HG03103 (cell line): ENCODE data around the gene VANGL1.

Experiments
- ATAC-seq: cut with Tn5 transposase; IDR thresholded peaks from one replicate; pipeline ENCODE4 v1.9.1; 2021; ENCODE audit warnings: low read depth; ENCODE audit not compliant: unreplicated experiment

Gene VANGL1

DNA sequence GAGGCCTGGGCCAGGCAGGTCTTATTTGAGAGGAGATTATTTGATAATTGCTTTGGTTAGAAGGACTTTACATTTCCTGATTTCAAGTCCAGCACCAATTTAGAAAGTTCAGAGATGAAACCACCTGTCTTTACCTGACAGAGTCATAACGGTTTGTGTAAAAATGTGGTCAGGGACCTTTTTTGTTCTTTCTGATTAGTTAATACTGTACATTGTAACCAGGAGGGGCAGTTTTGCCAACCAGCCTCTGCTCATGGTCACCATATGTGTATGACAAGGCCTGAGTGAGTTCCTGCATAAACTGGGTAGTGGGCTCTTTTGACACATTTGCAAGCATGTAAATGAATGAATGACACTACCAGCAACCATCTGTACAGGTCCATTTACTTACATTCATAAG lies 55.8 kb downstream of the VANGL1 start:
- ATAC-seq: no peak

DNA sequence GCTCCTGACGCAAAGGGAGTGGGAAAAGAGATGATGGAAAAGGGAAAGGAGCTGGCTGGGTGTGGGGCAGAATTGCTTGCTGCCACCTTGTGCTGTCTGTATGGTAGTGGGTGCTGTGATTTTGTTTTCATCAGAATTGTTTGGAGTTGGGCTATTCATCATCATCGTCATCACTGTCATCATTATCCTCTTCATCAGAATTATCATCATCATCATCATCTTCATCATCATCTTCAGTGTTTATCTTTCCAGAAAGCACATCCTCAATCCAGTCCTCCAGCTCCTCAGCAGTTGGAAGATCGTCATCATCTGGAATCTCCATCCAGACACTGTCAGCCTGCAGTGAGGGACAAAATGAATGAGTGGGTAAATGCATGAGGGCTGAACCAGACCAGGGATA lies 59.3 kb downstream of the VANGL1 start:
- no peak for ATAC-seq

GRCh38 chr1:115702959-115703358 lies 61.2 kb downstream of the VANGL1 start:
- ATAC-seq: no peak

- ATAC-seq: no peak
Observed at GRCh38 chr1:115705085-115705951, 63.5 kb downstream of the VANGL1 start.

GRCh38 chr1:115705963-115706362 lies 64.2 kb downstream of the VANGL1 start:
- no peak for ATAC-seq

- ATAC-seq: no peak
Observed at GRCh38 chr1:115706587-115707425, 65.0 kb downstream of the VANGL1 start.

DNA sequence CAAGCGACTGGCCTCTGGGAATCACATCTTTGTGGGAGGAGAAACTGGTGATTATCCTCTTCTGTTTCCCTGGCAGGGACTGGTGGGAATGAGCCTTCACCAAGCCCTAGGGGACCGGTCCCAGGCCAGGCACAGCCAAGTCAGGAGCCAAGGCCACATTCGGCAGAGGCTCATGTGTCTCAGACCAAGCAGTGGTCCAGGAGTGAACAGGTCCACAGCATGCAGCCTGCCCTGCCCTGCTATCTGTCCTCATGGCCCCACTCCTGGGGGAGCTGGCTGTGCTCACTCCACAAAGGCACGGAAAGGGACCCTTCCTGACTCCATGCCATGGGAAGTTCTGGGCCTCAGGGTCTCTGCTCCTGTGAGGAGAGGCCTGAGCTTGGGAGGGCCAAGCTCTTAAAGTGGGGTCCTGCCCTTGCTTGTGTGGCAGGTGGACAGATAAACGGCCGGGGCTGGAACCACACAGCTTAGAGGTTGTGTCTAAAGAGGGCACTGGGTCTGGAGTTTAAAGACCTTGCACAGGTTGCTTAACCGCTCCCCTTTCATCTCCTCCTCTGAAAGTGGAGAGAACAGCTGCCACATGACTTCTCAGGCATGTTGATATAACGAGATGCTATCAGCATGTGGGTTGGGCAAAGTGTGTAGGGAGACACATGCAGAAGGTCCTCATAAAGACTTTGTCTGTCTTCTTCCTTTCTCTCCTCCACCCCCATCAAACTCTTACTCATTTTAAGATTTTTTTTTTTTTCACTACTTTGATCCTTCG lies 69.3 kb downstream of the VANGL1 start:
- ATAC-seq: no peak

- ATAC-seq: no peak
Observed at GRCh38 chr1:115712911-115713609, 71.3 kb downstream of the VANGL1 start.

- ATAC-seq: no peak
Observed at GRCh38 chr1:115713906-115714305, 72.1 kb downstream of the VANGL1 start.

DNA sequence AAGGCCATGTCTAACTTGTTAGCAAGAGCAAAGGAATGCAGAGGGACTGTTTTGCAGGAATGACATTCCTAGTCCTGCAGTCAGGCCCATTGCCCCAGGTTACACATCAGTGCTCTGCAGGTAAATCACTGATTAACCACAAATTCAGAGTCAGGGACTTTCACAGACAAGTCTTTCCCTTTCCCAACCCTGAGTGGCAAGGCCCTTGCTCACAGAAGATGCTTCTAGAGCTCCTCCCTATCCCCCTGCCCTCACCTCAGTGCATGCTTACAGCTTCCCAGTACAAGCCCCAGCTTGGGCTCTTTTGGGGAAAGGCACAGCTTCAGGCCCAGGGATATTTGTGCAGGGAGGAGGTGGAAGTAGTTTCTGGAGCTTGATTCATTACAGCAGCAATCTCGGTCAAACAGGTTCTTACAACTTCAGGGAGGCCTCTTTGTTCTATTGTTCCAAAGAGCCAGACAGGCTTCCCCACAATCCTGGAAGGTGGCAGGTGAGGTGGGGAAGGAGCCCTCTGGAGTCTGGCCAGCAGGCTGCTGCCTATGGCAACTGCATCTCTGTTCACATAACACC lies 72.9 kb downstream of the VANGL1 start:
- ATAC-seq: no peak

DNA sequence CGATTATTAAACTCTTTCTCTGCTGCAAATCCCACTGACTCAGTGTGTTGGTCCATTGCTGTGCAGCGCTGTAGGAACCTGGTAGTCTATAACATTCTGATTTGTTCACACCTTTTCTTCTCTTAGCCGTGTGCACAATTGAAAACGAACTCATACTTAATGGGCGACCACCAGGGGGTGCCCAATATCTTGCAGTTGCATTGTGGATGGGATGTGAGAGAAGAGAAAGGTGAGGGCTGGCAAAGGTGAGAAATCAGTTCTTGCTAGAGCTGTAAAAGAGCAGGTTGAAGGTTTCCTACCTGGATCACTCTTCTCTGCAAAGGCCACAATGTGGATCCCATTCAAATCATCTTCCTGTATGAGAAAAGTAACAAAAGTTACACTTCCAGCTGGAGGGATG lies 75.8 kb downstream of the VANGL1 start:
- ATAC-seq: no peak

- no peak for ATAC-seq
Observed at GRCh38 chr1:115718011-115718754, 76.4 kb downstream of the VANGL1 start.

DNA sequence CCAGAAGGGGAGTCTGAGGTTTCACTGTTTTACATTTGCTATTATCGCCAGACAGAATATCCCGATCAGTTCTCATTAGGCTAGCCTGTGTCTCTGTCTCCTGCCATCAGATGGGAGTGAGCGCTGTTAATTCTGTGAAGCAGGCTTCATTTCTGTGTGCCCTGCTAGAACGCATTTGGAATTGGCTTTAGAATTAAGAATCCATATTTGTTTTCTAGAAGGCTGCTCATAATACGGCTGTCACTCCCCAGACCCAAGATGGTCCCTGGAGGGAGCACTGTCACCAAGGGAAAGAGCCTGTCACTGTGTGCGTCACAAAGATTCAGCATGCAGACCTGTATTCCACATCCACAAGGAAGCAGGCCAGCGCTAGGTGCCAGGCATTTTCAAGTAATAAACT lies 77.5 kb downstream of the VANGL1 start:
- no peak for ATAC-seq

- ATAC-seq: no peak
Observed at GRCh38 chr1:115722221-115722620, 80.5 kb downstream of the VANGL1 start.

DNA sequence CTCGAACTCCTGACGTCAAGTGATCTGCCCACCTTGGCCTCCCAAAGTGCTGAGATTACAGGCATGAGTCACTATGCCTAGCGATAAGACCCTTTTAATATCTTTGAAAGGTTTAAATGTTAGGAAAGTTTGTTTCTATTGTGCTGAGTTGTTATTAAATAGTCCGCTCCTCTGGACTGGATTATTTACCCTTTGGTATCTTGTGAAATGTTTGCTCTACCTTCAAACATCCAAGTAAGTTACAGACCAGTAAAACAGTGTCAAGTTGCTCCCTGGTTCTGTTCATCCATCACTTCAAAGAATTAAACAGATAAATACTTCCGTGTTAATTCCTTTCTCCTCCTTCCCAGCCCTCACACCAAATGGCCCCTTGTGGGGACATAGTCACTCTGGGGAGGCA lies 82.0 kb downstream of the VANGL1 start:
- ATAC-seq: no peak

GRCh38 chr1:115725600-115725999 lies 83.8 kb downstream of the VANGL1 start:
- ATAC-seq: no peak

DNA sequence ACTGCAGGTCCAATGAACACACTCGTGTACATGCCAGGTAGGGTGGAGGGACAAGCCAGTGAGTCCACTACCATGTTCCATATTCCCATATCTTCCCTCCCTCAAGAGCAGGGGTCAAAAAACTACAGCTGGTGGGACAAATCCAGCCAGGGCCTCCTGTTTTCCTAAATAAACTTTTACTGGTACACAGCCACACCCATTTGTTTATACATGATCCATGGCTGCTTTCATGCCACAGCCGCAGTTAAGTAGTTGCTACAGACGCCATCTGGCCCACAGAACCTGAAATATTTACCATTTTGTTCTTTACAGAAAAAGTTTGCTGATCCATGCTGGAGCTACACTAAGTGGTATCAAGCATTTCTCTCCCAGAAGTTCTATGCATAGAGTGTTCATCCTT lies 84.4 kb downstream of the VANGL1 start:
- no peak for ATAC-seq

DNA sequence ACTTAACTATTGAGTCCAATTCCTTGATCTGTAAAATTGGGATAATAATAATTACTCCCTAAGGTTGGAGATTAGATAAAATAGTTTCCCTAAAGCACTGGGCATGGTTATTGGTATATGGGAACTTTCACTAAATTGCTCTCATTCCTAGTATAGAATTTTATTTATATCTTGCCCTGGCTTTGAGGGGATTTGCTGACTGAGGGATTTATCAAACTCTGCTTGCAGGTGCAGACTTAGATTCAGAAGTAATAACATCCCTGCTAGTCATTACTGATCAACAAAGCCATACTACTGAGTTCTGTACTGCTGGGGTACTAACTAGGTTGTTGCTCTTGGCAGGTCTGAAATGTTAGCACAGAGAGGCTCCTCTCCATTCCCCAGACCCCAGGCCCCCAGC lies 84.8 kb downstream of the VANGL1 start:
- no peak for ATAC-seq

- no peak for ATAC-seq
Observed at GRCh38 chr1:115727706-115728249, 86.0 kb downstream of the VANGL1 start.
